Ovary (tissue), 9 donors: ENCODE data around the gene TCF7L1. TPM values are rescaled to one million over a fixed set of nuclear protein-coding genes. Genes with fewer than 3 reads are reported as not detected.
"Not testable (repeated sequence)": the region's sequence is repeated elsewhere in the genome, so short reads cannot be mapped to it uniquely, and the experiment has no call there.

Experiments used
- DNase-seq, 5 donors: peaks; one replicate each; pipeline ENCODE4 v3.0.0-alpha.2; 2019 to 2020
- H3K27ac ChIP-seq, 2 donors: fragments of 200-600 bp; one replicate each; pipeline versions ENCODE4 v1.5.1 to v1.8.0; 2019 to 2022
- H3K27me3 ChIP-seq: fragments of 200-600 bp; one replicate; pipeline ENCODE4 v1.8.0; 2022
- H3K36me3 ChIP-seq: fragments of 200-600 bp; sonication (generic); one replicate; pipeline ENCODE4 v1.5.1; 2019
- H3K4me1 ChIP-seq: one replicate; pipeline ENCODE4 v1.8.1; 2013; ENCODE audit warnings: mild to moderate bottlenecking, moderate library complexity; ENCODE audit not compliant: insufficient read depth
- H3K4me3 ChIP-seq: fragments of 200-600 bp; sonication (generic); one replicate; pipeline ENCODE4 v1.5.1; 2017
- H3K9me3 ChIP-seq, 2 donors: fragments of 200-600 bp in 1 of 2; sonication (generic) in 1 of 2; one replicate each; pipeline versions ENCODE4 v1.5.1 to v1.8.1; 2013 to 2019; ENCODE audit warnings: mild to moderate bottlenecking in 1 of 2, moderate library complexity in 1 of 2
- CTCF ChIP-seq, 3 donors: fragments of 450-650 bp in 2 of 3; fragments of 200-600 bp in 1 of 3; IDR thresholded peaks; one replicate each; pipeline versions ENCODE4 v1.5.1 to v1.8.0; 2016 to 2022; ENCODE audit warnings: antibody characterized with exemption in 3 of 3, mild to moderate bottlenecking in 1 of 3
- EP300 ChIP-seq: sonication (generic); formaldehyde crosslinking; IDR thresholded peaks from one replicate; pipeline ENCODE4 v1.6.1; 2017; ENCODE audit warnings: antibody characterized with exemption
- POLR2A ChIP-seq: fragments of 450-650 bp; IDR thresholded peaks from one replicate; pipeline ENCODE4 v1.6.1; 2017; ENCODE audit warnings: antibody characterized with exemption, mild to moderate bottlenecking, moderate library complexity
- WGBS, 3 donors: extraction: QIAGEN DNeasy Blood & Tissue Kit in 1 of 3; methylation state at CpG; one replicate each; pipeline versions ENCODE4 v1.1.5 to v1.1.7; 2013 to 2017; 5-methylcytosine and 5-hydroxymethylcytosine counted together
- intact Hi-C, 4 donors: fragments of 100-400 bp; cut with DNase I; formaldehyde crosslinking; loops; one replicate each; pipeline versions ENCODE4 v1.11.0 to v1.15.1; 2022 to 2023
- polyA plus RNA-seq, 2 donors: library from polyadenylated mRNA; stranded (reverse); fragments of 200-250 nt in 1 of 2; fragments of 350-450 nt in 1 of 2; fragmentation: Illumina TruSeq in 1 of 2; extraction: RNeasy Lipid Tissue Mini Kit (QIAGEN cat#74804) in 1 of 2; gene quantifications; one replicate each; pipeline ENCODE4 v1.2.3, GENCODE V29; 2013 to 2014
- total RNA-seq, 7 donors: library from RNA; depleted of rRNA in 2 of 7; stranded (reverse); fragments of >200 nt in 2 of 7; fragmentation: NEBNext Ultra II Directional in 3 of 7; extraction: Animal tissue kit (Norgen Biotek cat#: 25700) in 3 of 7; gene quantifications; one replicate each; pipeline versions ENCODE4 v1.1.0 to v1.2.4, GENCODE V29; 2016 to 2023
- donor health status: DM: no; HTN: no; CAD: no; lungs with moderate emphysema.
- donor health status: DM: no; HTN: no; CAD: no.
- donor health status: Bipolar disorder and iron deficiency.
- donor health status: DM: yes; HTN: yes; CAD: no.
- donor health status: DM: no; HTN: no; CAD: no.
- donor health status: DM: yes; HTN: yes; CAD: no.

TCF7L1 gene
- total and polyA plus RNA-seq, 9 donors = 5.2 to 29.8 (median 23.9) TPM

GRCh38 chr2:85114586-85115330 is 18.4 kb upstream of the TCF7L1 start:
- DNase-seq = no peak
- no peak overlapping the region for H3K27ac ChIP-seq
- intact Hi-C loops = no loop called here
- H3K27me3 ChIP-seq = no peaks in the 10 kb centered on the region
- no peak overlapping the region for H3K4me3 ChIP-seq
- no peaks in the 10 kb centered on the region for H3K36me3 ChIP-seq
- TF ChIP-seq CTCF (IDR thresholded peaks at IDR 0.05) (no peak), POLR2A (no peak), EP300 (no peak)
- 64 to 83% (median 76%) methylated on average over 2 of the region's 2 CpGs for WGBS, 3 donors
- no peaks in the 10 kb centered on the region for H3K4me1 ChIP-seq
- H3K9me3 ChIP-seq = no peaks in the 10 kb centered on the region

- WGBS, 3 donors = 19 to 43% (median 30%) methylated on average over 3 of the region's 3 CpGs
These were observed 17.0 kb upstream of the TCF7L1 start for GRCh38 chr2:85116207-85116606.

GRCh38 chr2:85119900-85120299 is 13.3 kb upstream of the TCF7L1 start:
- no peaks in the 10 kb centered on the region for H3K36me3 ChIP-seq
- H3K27ac ChIP-seq = no peak overlapping the region
- intact Hi-C loops = no loop called here
- no peak overlapping the region for H3K4me3 ChIP-seq
- H3K9me3 ChIP-seq = no peaks in the 10 kb centered on the region
- no peak for DNase-seq
- TF ChIP-seq POLR2A = no peak
- no peak for TF ChIP-seq CTCF (IDR thresholded peaks at IDR 0.05)
- no peak for TF ChIP-seq EP300
- no peaks in the 10 kb centered on the region for H3K27me3 ChIP-seq
- H3K4me1 ChIP-seq = no peaks in the 10 kb centered on the region

More at GRCh38 chr2:85116207-85116606, 17.0 kb upstream of the TCF7L1 start:
- no peak for TF ChIP-seq EP300
- TF ChIP-seq CTCF (IDR thresholded peaks at IDR 0.05) = no peak
- no peak for TF ChIP-seq POLR2A
- Histone ChIP-seq H3K36me3 (no peaks in the 10 kb centered on the region), H3K4me1 (no peaks in the 10 kb centered on the region), H3K27me3 (no peaks in the 10 kb centered on the region), H3K27ac (no peak overlapping the region), H3K4me3 (no peak overlapping the region), H3K9me3 (no peaks in the 10 kb centered on the region)
- intact Hi-C loops = no loop called here
- no peak for DNase-seq

GRCh38 chr2:85120363-85120762 is 12.8 kb upstream of the TCF7L1 start:
- WGBS, 3 donors = 50 to 56% (median 50%) methylated on average over 1 of the region's 1 CpG
- intact Hi-C loops = no loop called here
- Histone ChIP-seq H3K27me3 (no peaks in the 10 kb centered on the region), H3K9me3 (no peaks in the 10 kb centered on the region), H3K27ac (no peak overlapping the region), H3K4me1 (no peaks in the 10 kb centered on the region), H3K4me3 (no peak overlapping the region), H3K36me3 (no peaks in the 10 kb centered on the region)
- TF ChIP-seq CTCF (IDR thresholded peaks at IDR 0.05) = no peak
- TF ChIP-seq POLR2A = no peak
- TF ChIP-seq EP300 = no peak
- DNase-seq = no peak

GRCh38 chr2:85126462-85126861 is 6.7 kb upstream of the TCF7L1 start:
- H3K36me3 ChIP-seq, H3K27me3 ChIP-seq, intact Hi-C loops, H3K4me1 ChIP-seq, H3K9me3 ChIP-seq, H3K27ac ChIP-seq, H3K4me3 ChIP-seq, DNase-seq: not testable (repeated sequence)
- WGBS, 3 donors = 85 to 88% (median 85%) methylated on average over 5 of the region's 5 CpGs
